ENCODE measurements around the gene ZBTB5. TPM values are rescaled to one million over a fixed set of nuclear protein-coding genes. Genes with fewer than 3 reads are reported as not detected.

ZBTB5 gene
- total and polyA plus RNA-seq, 2 of the 13 experiments (the other 11 are each of a cell fraction or from before 2014, with no cell fraction given) = 12.5 to 20.5 TPM

DNA sequence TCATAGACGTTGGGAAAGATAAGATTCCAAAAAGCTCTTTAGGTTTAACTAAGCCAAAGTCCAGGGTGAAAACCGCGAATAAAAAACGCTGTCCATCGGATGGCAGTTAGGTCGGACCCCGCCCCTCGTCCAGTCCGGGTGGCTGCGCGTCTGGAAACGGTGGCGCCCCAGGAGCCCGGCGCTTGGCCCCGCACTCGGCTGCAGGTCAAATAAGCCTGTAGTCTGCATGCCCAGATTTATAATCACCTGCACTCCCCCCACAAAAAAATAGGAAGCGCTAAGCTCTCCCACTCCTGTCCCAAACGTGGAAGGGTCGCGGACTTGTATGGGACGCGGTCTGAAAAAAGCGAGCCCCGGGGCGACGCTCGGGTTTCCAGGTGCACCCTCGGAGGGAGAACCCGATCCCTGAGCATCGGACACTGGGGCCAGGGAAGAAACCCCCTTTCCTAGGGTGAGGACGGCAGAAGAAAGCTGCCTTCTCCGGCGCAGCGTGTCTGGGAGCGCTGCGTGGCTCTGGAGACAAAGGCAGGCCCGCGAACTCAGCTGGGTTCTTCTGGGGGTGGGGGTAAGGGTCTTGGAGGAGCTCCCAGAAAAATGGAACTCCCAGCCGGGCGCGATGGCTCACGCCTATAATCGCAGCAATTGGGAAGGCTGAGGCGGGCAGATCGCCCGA is 923 bp upstream of the ZBTB5 start (continued):
- TF ChIP-seq, protein P1, sequence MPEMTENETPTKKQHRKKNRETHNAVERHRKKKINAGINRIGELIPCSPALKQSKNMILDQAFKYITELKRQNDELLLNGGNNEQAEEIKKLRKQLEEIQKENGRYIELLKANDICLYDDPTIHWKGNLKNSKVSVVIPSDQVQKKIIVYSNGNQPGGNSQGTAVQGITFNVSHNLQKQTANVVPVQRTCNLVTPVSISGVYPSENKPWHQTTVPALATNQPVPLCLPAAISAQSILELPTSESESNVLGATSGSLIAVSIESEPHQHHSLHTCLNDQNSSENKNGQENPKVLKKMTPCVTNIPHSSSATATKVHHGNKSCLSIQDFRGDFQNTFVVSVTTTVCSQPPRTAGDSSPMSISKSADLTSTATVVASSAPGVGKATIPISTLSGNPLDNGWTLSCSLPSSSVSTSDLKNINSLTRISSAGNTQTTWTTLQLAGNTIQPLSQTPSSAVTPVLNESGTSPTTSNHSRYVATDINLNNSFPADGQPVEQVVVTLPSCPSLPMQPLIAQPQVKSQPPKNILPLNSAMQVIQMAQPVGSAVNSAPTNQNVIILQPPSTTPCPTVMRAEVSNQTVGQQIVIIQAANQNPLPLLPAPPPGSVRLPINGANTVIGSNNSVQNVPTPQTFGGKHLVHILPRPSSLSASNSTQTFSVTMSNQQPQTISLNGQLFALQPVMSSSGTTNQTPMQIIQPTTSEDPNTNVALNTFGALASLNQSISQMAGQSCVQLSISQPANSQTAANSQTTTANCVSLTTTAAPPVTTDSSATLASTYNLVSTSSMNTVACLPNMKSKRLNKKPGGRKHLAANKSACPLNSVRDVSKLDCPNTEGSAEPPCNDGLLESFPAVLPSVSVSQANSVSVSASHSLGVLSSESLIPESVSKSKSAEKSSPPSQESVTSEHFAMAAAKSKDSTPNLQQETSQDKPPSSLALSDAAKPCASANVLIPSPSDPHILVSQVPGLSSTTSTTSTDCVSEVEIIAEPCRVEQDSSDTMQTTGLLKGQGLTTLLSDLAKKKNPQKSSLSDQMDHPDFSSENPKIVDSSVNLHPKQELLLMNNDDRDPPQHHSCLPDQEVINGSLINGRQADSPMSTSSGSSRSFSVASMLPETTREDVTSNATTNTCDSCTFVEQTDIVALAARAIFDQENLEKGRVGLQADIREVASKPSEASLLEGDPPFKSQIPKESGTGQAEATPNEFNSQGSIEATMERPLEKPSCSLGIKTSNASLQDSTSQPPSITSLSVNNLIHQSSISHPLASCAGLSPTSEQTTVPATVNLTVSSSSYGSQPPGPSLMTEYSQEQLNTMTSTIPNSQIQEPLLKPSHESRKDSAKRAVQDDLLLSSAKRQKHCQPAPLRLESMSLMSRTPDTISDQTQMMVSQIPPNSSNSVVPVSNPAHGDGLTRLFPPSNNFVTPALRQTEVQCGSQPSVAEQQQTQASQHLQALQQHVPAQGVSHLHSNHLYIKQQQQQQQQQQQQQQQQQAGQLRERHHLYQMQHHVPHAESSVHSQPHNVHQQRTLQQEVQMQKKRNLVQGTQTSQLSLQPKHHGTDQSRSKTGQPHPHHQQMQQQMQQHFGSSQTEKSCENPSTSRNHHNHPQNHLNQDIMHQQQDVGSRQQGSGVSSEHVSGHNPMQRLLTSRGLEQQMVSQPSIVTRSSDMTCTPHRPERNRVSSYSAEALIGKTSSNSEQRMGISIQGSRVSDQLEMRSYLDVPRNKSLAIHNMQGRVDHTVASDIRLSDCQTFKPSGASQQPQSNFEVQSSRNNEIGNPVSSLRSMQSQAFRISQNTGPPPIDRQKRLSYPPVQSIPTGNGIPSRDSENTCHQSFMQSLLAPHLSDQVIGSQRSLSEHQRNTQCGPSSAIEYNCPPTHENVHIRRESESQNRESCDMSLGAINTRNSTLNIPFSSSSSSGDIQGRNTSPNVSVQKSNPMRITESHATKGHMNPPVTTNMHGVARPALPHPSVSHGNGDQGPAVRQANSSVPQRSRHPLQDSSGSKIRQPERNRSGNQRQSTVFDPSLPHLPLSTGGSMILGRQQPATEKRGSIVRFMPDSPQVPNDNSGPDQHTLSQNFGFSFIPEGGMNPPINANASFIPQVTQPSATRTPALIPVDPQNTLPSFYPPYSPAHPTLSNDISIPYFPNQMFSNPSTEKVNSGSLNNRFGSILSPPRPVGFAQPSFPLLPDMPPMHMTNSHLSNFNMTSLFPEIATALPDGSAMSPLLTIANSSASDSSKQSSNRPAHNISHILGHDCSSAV (CRISPR knock-in tag; IDR thresholded peaks at IDR 0.05; ENCODE audit: borderline replicate concordance) = no peak
- no peak; the same call in 1 of the 2 replicates for TF ChIP-seq ARNT2 (CRISPR knock-in tag; IDR thresholded peaks at IDR 0.05; ENCODE audit: low read depth)
- TF ChIP-seq ZBTB1 (CRISPR knock-in tag; IDR thresholded peaks at IDR 0.05; ENCODE audit: borderline replicate concordance) = no peak
- no peak for TF ChIP-seq NPAS2 (CRISPR knock-in tag; IDR thresholded peaks at IDR 0.05; ENCODE audit: borderline replicate concordance)
- TF ChIP-seq ZNF180 (CRISPR knock-in tag; IDR thresholded peaks at IDR 0.05; ENCODE audit: borderline replicate concordance, low read depth) = no peak
- peak; percentile 72; the same call in 1 of the 2 replicates for TF ChIP-seq SRY (CRISPR knock-in tag; IDR thresholded peaks at IDR 0.05)
- TF ChIP-seq SMARCE1 (IDR thresholded peaks at IDR 0.05; ENCODE audit: borderline replicate concordance) = no peak
- no peak for TF ChIP-seq ZC3H13 (CRISPR knock-in tag; IDR thresholded peaks at IDR 0.05)
- peak; percentile 47; the same call in 1 of the 2 replicates for TF ChIP-seq SALL1 (CRISPR knock-in tag; IDR thresholded peaks at IDR 0.05)
- TF ChIP-seq ZNF577 (CRISPR knock-in tag; IDR thresholded peaks at IDR 0.05; ENCODE audit: borderline replicate concordance, low read depth) = no peak
- no peak for TF ChIP-seq NONO (IDR thresholded peaks at IDR 0.05)
- TF ChIP-seq NONO (CRISPR knock-in tag; conservative IDR thresholded peaks at IDR 0.05) = no peak
- no peak for TF ChIP-seq BCLAF1 (IDR thresholded peaks at IDR 0.05)
- no peak for TF ChIP-seq ZNF766 (CRISPR knock-in tag; IDR thresholded peaks at IDR 0.05; ENCODE audit: borderline replicate concordance)

All from HepG2 (cell line).